Osteocyte (in vitro differentiated cells): ENCODE results near the gene B4GALNT3. TPM values are rescaled to one million over a fixed set of nuclear protein-coding genes. Genes with fewer than 3 reads are reported as not detected.

Experiments used
- DNase-seq: peaks from one replicate; pipeline ENCODE4 v3.0.0; 2021; ENCODE audit warnings: mixed read lengths; ENCODE audit not compliant: unreplicated experiment; ENCODE audit errors: extremely low spot score
- H3K27ac Mint-ChIP-seq: one replicate; pipeline ENCODE4 v1.8.0; 2021; ENCODE audit warnings: mild to moderate bottlenecking, mixed read lengths; ENCODE audit not compliant: unreplicated experiment
- H3K27me3 Mint-ChIP-seq: one replicate; pipeline ENCODE4 v1.8.0; 2021; ENCODE audit warnings: mixed read lengths; ENCODE audit not compliant: unreplicated experiment
- H3K36me3 Mint-ChIP-seq: one replicate; pipeline ENCODE4 v1.8.0; 2021; ENCODE audit warnings: mixed read lengths; ENCODE audit not compliant: unreplicated experiment
- H3K4me1 Mint-ChIP-seq: one replicate; pipeline ENCODE4 v1.8.0; 2021; ENCODE audit warnings: mixed read lengths; ENCODE audit not compliant: unreplicated experiment
- H3K4me3 Mint-ChIP-seq: one replicate; pipeline ENCODE4 v1.8.0; 2021; ENCODE audit warnings: mild to moderate bottlenecking, moderate library complexity, mixed read lengths; ENCODE audit not compliant: unreplicated experiment
- H3K9me3 Mint-ChIP-seq: one replicate; pipeline ENCODE4 v1.8.0; 2021; ENCODE audit warnings: mixed read lengths; ENCODE audit not compliant: unreplicated experiment
- total RNA-seq: library from RNA; stranded (reverse); gene quantifications from 2 replicates; pipeline ENCODE4 v1.2.1, GENCODE V29; 2021
- TF ChIP-seq, protein P1 (sequence below): fragments of 200-600 bp; sonication (generic); IDR thresholded peaks from 2 replicates; pipeline ENCODE4 v1.5.0; 2021; ENCODE audit warnings: antibody characterized with exemption, mild to moderate bottlenecking, moderate library complexity

The B4GALNT3 gene
- total RNA-seq, 1 donor from 2014 or later = 0.27 TPM

DNA sequence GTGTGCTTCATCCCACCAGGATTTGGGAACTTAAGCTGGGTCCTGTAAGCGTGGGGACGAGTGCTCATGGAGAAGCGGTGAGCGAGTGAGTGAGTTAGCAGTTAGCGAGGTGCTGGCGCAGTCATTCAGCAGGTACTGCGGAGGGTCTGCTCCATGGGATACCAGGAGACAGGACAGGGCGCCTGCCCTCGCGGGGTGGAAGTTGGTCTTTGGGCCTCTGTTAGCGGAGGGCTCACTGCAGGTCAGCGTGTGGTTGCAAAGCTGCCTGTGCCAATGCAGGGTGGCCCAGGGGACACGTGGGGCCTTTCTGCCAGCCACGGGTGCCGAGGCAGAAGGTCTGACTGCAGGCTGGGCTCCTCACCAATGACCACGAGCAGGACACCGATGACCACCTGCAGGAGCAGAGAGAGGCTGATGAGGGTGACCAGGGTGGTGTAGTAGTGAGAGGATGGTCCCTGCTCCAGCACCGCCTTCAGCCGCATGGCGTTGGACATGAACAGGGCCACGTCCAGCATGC lies 105.9 kb downstream of the B4GALNT3 start:
- Mint-ChIP-seq H3K27ac (no peak overlapping the region), H3K27me3 (no peaks in the 10 kb centered on the region), H3K4me3 (no peak overlapping the region), H3K36me3 (no peaks in the 10 kb centered on the region), H3K9me3 (no peaks in the 10 kb centered on the region), H3K4me1 (peaks cover 8% of the 10 kb centered on the region)
- no peak for DNase-seq
- TF ChIP-seq, protein P1, sequence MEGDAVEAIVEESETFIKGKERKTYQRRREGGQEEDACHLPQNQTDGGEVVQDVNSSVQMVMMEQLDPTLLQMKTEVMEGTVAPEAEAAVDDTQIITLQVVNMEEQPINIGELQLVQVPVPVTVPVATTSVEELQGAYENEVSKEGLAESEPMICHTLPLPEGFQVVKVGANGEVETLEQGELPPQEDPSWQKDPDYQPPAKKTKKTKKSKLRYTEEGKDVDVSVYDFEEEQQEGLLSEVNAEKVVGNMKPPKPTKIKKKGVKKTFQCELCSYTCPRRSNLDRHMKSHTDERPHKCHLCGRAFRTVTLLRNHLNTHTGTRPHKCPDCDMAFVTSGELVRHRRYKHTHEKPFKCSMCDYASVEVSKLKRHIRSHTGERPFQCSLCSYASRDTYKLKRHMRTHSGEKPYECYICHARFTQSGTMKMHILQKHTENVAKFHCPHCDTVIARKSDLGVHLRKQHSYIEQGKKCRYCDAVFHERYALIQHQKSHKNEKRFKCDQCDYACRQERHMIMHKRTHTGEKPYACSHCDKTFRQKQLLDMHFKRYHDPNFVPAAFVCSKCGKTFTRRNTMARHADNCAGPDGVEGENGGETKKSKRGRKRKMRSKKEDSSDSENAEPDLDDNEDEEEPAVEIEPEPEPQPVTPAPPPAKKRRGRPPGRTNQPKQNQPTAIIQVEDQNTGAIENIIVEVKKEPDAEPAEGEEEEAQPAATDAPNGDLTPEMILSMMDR = no peak

DNA sequence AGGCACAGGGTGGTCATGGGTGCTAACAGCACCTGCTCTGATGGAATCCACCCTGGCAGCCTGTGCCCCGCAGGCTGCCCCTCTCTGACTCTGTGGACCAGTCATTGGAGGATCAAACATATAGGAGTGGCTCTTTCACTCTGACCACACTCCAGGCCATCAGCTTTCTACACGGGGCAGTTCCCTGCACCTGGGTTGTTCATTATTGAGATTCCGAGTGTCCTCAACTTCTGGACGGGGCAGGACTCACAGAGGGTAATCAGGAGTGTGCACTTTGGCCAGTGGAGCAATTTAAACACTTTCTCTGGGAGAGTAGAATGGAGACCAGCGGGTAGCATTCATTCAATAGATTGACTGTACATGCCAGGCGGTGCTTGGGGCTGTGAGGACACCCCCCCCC lies 108.7 kb downstream of the B4GALNT3 start:
- DNase-seq = no peak
- no peak overlapping the region for H3K4me3 Mint-ChIP-seq
- no peaks in the 10 kb centered on the region for H3K9me3 Mint-ChIP-seq
- TF ChIP-seq, protein P1 = no peak
- no peaks in the 10 kb centered on the region for H3K36me3 Mint-ChIP-seq
- no peaks in the 10 kb centered on the region for H3K27me3 Mint-ChIP-seq
- peaks cover 27% of the 10 kb centered on the region for H3K4me1 Mint-ChIP-seq
- no peak overlapping the region for H3K27ac Mint-ChIP-seq

DNA sequence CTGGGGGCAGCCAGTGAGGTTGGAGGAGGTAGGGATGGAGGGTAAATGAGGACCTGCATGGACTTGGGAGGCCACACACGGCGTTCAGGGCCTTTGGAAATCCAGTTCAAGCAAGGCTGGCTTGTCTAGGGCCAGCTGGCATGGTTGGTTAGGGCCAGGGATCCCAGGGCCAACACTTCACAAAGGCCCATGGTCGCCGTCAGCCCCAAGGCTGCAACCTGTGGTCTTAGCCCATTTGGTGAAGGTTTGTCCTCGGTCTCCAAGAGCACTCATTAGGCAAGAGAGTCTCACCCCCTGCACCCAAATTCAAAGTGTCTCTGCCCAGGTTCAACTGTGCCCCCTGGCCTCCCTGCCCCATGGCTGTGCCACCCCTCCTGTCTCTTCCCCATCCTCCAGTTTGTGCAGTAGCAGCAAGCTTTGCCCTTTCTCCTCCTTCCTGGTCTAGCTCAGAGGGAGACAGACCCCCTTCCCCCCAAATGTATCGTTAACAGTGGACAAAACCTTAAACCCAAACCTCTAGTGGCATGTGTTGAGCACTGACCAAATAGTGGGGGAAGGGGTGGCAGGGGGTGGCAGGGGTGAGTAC lies 109.4 kb downstream of the B4GALNT3 start:
- Mint-ChIP-seq H3K9me3 (no peaks in the 10 kb centered on the region), H3K4me1 (peaks cover 29% of the 10 kb centered on the region), H3K27ac (no peak overlapping the region), H3K36me3 (peaks cover 2% of the 10 kb centered on the region), H3K27me3 (no peaks in the 10 kb centered on the region), H3K4me3 (no peak overlapping the region)
- no peak for DNase-seq
- TF ChIP-seq, protein P1 = no peak

DNA sequence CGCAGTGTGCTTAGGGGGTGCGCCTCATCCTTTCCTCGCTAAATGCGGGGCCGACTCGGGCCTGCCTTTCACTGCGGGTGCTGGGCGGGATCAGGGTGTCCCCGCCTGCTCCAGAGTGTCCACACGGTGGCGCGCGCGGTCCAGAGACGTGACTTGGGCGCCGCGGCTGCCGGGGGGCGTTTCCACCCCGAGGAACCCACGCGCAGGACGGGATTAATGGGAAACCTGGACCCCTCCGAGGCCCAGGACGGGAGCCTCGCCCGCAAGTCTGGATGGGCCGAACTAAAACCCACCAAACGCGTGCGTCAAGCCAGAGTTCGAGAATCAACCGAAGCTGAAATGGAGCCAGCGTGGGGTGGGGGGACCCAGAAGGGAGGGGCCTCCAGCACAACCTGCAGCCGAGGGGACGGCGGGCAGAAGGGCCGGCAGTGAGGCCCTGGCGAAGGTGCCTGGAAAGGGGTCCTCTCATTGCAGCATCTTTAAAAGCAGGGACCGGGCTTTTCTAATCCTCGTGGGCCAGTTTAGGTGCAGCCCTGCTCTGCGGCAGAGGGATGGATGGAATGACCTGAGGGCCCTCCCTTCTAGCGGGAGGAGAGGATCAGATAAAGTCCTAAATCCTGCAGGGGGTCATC lies 110.2 kb downstream of the B4GALNT3 start:
- peak; percentile 97 for DNase-seq
- TF ChIP-seq, protein P1 = peak; percentile 99
- Mint-ChIP-seq H3K9me3 (no peaks in the 10 kb centered on the region), H3K27ac (peak overlapping the region; percentile 89), H3K27me3 (no peaks in the 10 kb centered on the region), H3K4me1 (peaks cover 31% of the 10 kb centered on the region), H3K36me3 (peaks cover 2% of the 10 kb centered on the region), H3K4me3 (peak overlapping the region; percentile 82)

DNA sequence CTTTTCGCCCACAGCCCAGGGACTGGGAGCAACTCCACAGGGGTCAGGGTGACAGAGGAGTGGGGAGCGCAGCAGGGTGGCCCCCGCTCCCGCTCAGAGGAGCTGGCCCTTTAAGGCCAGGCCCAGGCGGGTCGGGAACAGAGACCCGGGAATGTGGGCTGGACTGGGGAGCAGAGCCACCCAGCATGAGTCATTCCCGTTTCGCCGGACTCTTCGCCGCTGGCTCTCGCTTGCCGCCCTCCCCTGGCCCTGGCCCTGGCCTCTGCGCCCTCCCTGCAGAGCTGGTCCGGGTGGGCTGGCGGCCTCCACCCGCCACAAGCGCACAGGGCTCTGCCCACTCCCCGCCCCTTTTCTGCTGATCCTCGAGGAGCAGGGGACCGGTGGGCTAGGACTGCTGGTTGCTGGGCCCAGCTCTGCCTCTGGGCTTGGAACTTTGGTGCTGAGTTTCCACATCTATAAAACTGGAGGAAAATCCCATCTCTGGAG lies 110.7 kb downstream of the B4GALNT3 start:
- Mint-ChIP-seq H3K27ac (peak overlapping the region; percentile 89), H3K4me3 (peak overlapping the region; percentile 82), H3K9me3 (no peaks in the 10 kb centered on the region), H3K4me1 (peaks cover 37% of the 10 kb centered on the region), H3K27me3 (no peaks in the 10 kb centered on the region), H3K36me3 (peaks cover 2% of the 10 kb centered on the region)
- TF ChIP-seq, protein P1 = no peak
- no peak for DNase-seq
